K562 (cell line): Measurements from ENCODE around the gene HSPA1L. TPM values are rescaled to one million over a fixed set of nuclear protein-coding genes. Genes with fewer than 3 reads are reported as not detected.
A peak's percentile ranks its signal among the peaks of the same experiment; 100 is the strongest.

Experiments
- CREM ChIP-seq: IDR thresholded peaks from 2 replicates; pipeline ENCODE4 v1.6.1; 2014; ENCODE audit warnings: antibody characterized with exemption, low read depth
- CXXC5 ChIP-seq: fragments of 250-450 bp; sonication (Bioruptor Pico); IDR thresholded peaks from 2 replicates; pipeline ENCODE4 v1.8.0; 2022; ENCODE audit warnings: inconsistent platforms, mild to moderate bottlenecking, moderate library complexity
- DIDO1 ChIP-seq: fragments of 450-650 bp; IDR thresholded peaks from 2 replicates; pipeline ENCODE4 v1.6.1; 2016; ENCODE audit warnings: low read depth, missing biosample characterization, missing genetic modification characterization
- ESRRB ChIP-seq: fragments of 250-450 bp; sonication (Bioruptor Pico); IDR thresholded peaks from 2 replicates; pipeline ENCODE4 v1.5.0; 2020; ENCODE audit warnings: mild to moderate bottlenecking, moderate library complexity, borderline replicate concordance
- FIP1L1 ChIP-seq: fragments of 200-400 bp; formaldehyde crosslinking; IDR thresholded peaks from 2 replicates; pipeline ENCODE4 v1.6.1; 2018; ENCODE audit warnings: mild to moderate bottlenecking, low read depth, low read length; ENCODE audit not compliant: poor library complexity, severe bottlenecking
- HDAC3 ChIP-seq: fragments of 450-650 bp; IDR thresholded peaks from 2 replicates; pipeline ENCODE4 v1.6.1; 2018; ENCODE audit warnings: borderline replicate concordance, mild to moderate bottlenecking, moderate library complexity; ENCODE audit not compliant: partially characterized antibody
- ILK ChIP-seq: fragments of 450-650 bp; IDR thresholded peaks from 2 replicates; pipeline ENCODE4 v1.6.1; 2016; ENCODE audit warnings: missing genetic modification characterization, low read depth, mild to moderate bottlenecking, missing compliant biosample characterization, moderate library complexity, borderline replicate concordance
- KLF1 ChIP-seq: fragments of 450-650 bp; IDR thresholded peaks from 2 replicates; pipeline ENCODE4 v1.6.1; 2016; ENCODE audit warnings: missing genetic modification characterization, missing compliant biosample characterization
- KLF13 ChIP-seq: fragments of 450-650 bp; IDR thresholded peaks from 2 replicates; pipeline ENCODE4 v1.6.1; 2016; ENCODE audit warnings: missing genetic modification characterization, low read depth, mild to moderate bottlenecking, missing compliant biosample characterization, moderate library complexity, borderline replicate concordance
- KLF6 ChIP-seq: fragments of 250-450 bp; sonication (Bioruptor Pico); IDR thresholded peaks from 2 replicates; pipeline ENCODE4 v1.4.0; 2020; ENCODE audit warnings: mild to moderate bottlenecking, moderate library complexity, borderline replicate concordance
- NCOR1 ChIP-seq: fragments of 450-650 bp; IDR thresholded peaks from 2 replicates; pipeline ENCODE4 v1.6.1; 2016; ENCODE audit warnings: mild to moderate bottlenecking, moderate library complexity
- NFATC3 ChIP-seq: fragments of 450-650 bp; IDR thresholded peaks from 2 replicates; pipeline ENCODE4 v1.6.1; 2017; ENCODE audit warnings: mild to moderate bottlenecking
- NR1H2 ChIP-seq: sonication (generic); formaldehyde crosslinking; IDR thresholded peaks from 2 replicates; pipeline ENCODE4 v1.4.0; 2020; ENCODE audit warnings: mild to moderate bottlenecking, missing genetic modification reagents
- PRMT5 ChIP-seq: sonication (generic); formaldehyde crosslinking; IDR thresholded peaks from 2 replicates; pipeline ENCODE4 v1.5.0; 2020; ENCODE audit warnings: missing genetic modification reagents
- RBM15 ChIP-seq: fragments of 200-400 bp; formaldehyde crosslinking; IDR thresholded peaks from 2 replicates; pipeline ENCODE4 v1.6.1; 2018; ENCODE audit warnings: mild to moderate bottlenecking, low read length, moderate library complexity; ENCODE audit not compliant: insufficient read depth
- SMC3 ChIP-seq: conservative IDR thresholded peaks from 2 replicates; pipeline ENCODE4 v1.6.1; 2011; ENCODE audit warnings: low read depth, low read length, improper control_type of control experiment; ENCODE audit not compliant: insufficient read depth
- TSC22D4 ChIP-seq: fragments of 450-650 bp; IDR thresholded peaks from 2 replicates; pipeline ENCODE4 v1.6.1; 2016; ENCODE audit warnings: missing genetic modification characterization, missing biosample characterization, control low read depth
- U2AF2 ChIP-seq: fragments of 200-400 bp; formaldehyde crosslinking; optimal IDR thresholded peaks from 2 replicates; pipeline ENCODE3; 2017; ENCODE audit warnings: low read depth, mild to moderate bottlenecking, low read length
- ZC3H8 ChIP-seq: fragments of 450-650 bp; IDR thresholded peaks from 2 replicates; pipeline ENCODE4 v1.6.1; 2017
- ZKSCAN1 ChIP-seq: fragments of 150-350 bp; IDR thresholded peaks from 2 replicates; pipeline ENCODE4 v1.6.1; 2016; ENCODE audit warnings: low read depth, low read length
- ZKSCAN8 ChIP-seq: fragments of 200-800 bp; sonication (Bioruptor generic); IDR thresholded peaks from 2 replicates; pipeline ENCODE4 v1.6.1; 2016; ENCODE audit warnings: missing genetic modification characterization, missing compliant biosample characterization
- ZNF184 ChIP-seq: sonication (generic); formaldehyde crosslinking; IDR thresholded peaks from 2 replicates; pipeline ENCODE4 v1.5.0; 2020; ENCODE audit warnings: missing genetic modification reagents
- ZNF583 ChIP-seq: fragments of 250-450 bp; sonication (Bioruptor Pico); IDR thresholded peaks from 2 replicates; pipeline ENCODE4 v1.4.0; 2020
- ZNF75A ChIP-seq: fragments of 450-650 bp; formaldehyde crosslinking; IDR thresholded peaks from 2 replicates; pipeline ENCODE4 v1.4.0; 2020; ENCODE audit warnings: mild to moderate bottlenecking
- polyA plus RNA-seq, 8 experiments: library from polyadenylated mRNA; depleted of rRNA in 4 of 8; stranded (reverse) in 5 of 8; unstranded in 3 of 8; fragments of >200 nt; fragmentation: Nextera tagmentation in 2 of 8; fragmentation: Illumina TruSeq in 1 of 8; extraction: Ambion mirVana in 2 of 8; extraction: Trizol in 1 of 8; gene quantifications; 2 replicates each; pipeline versions ENCODE4 v1.2.1 to v1.2.3, GENCODE V29; 2011 to 2014; ENCODE audit warnings: inconsistent platforms in 1 of 8, missing spikeins in 1 of 8
- total RNA-seq, 7 experiments: library from RNA; depleted of rRNA in 6 of 7; stranded (reverse); fragments of >200 nt in 6 of 7; fragmentation: Illumina TruSeq in 2 of 7; extraction: Trizol in 2 of 7; gene quantifications; 2 replicates each; pipeline versions ENCODE4 v1.2.1 to v1.2.3, GENCODE V29; 2011 to 2021; ENCODE audit warnings: low replicate concordance in 1 of 7
- TF ChIP-seq, protein P1 (sequence below): sonication (generic); formaldehyde crosslinking; IDR thresholded peaks from 2 replicates; pipeline ENCODE4 v1.8.0; 2022; ENCODE audit warnings: mild to moderate bottlenecking, missing genetic modification reagents
- TF ChIP-seq, protein P2 (sequence below): fragments of 250-450 bp; sonication (Bioruptor Pico); IDR thresholded peaks from 2 replicates; pipeline ENCODE4 v1.8.0; 2022; ENCODE audit warnings: inconsistent platforms, mild to moderate bottlenecking, moderate library complexity, borderline replicate concordance
- TF ChIP-seq, protein P3 (sequence below), 3 experiments: fragments of 200-800 bp in 1 of 3; sonication (Bioruptor generic) in 1 of 3; sonication (generic) in 1 of 3; formaldehyde crosslinking in 1 of 3; IDR thresholded peaks; 2 replicates each; pipeline versions ENCODE4 v1.6.1 to v1.8.0; 2016 to 2022; ENCODE audit warnings: mild to moderate bottlenecking in 2 of 3, missing compliant biosample characterization in 2 of 3, missing genetic modification characterization in 2 of 3, missing genetic modification reagents in 1 of 3

The HSPA1L gene
- total and polyA plus RNA-seq, 9 of the 15 experiments (the other 6 are each of a cell fraction or from before 2014, with no cell fraction given), result 0.14 to 2.1 (median 1.3) TPM

DNA sequence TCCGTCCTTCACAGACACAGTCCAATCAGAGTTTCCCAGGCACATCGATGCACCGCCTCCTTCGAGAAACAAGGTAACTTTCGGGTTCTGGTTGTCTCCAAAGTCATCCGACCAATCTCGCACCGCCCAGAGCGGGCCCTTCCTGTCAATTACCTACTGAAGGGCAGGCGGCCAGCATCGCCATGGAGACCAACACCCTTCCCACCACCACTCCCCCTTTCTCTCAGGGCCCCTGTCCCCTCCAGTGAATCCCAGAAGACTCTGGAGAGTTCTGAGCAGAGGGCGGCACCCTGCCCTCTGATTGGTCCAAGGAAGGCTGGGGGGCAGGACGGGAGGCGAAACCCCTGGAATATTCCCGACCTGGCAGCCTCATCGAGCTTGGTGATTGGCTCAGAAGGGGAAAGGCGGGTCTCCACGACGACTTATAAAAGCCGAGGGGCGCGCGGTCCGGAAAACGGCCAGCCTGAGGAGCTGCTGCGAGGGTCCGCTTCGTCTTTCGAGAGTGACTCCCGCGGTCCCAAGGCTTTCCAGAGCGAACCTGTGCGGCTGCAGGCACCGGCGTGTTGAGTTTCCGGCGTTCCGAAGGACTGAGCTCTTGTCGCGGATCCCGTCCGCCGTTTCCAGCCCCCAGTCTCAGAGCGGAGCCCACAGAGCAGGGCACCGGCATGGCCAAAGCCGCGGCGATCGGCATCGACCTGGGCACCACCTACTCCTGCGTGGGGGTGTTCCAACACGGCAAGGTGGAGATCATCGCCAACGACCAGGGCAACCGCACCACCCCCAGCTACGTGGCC is 12.4 kb upstream of the HSPA1L start, which contains the start of gene HSPA1B (continued):
- TF ChIP-seq TSC22D4 (tag) (no peak), PRMT5 (CRISPR knock-in tag) (no peak), ZNF583 (CRISPR knock-in tag) (peak; percentile 94), FIP1L1 (peak; percentile 93), ZNF75A (CRISPR knock-in tag) (peak; percentile 57; the same call in 1 of the 2 replicates), SMC3 (peak; percentile 31; the same call in 1 of the 2 replicates), KLF13 (no peak; the same call in 1 of the 2 replicates), KLF6 (CRISPR knock-in tag) (peak; percentile 62; the same call in 1 of the 2 replicates), ZC3H8 (peak; percentile 74; the same call in 1 of the 2 replicates), ESRRB (no peak), DIDO1 (tag) (no peak), U2AF2 (no peak), ZNF184 (CRISPR knock-in tag) (no peak), NR1H2 (CRISPR knock-in tag) (0 out of 2 replicates have a peak, but pooled peaks have one; percentile 56), HDAC3 (no peak), KLF1 (tag) (peak; percentile 71), CREM (peak; percentile 74), NFATC3 (no peak), ZKSCAN1 (peak; percentile 71), RBM15 (no peak), CXXC5 (CRISPR knock-in tag) (peak; percentile 73), NCOR1 (no peak), ILK (tag) (no peak), ZKSCAN8 (CRISPR knock-in tag) (no peak)
- TF ChIP-seq, protein P1, sequence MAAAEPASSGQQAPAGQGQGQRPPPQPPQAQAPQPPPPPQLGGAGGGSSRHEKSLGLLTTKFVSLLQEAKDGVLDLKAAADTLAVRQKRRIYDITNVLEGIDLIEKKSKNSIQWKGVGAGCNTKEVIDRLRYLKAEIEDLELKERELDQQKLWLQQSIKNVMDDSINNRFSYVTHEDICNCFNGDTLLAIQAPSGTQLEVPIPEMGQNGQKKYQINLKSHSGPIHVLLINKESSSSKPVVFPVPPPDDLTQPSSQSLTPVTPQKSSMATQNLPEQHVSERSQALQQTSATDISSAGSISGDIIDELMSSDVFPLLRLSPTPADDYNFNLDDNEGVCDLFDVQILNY (CRISPR knock-in tag), result peak; percentile 89; the same call in 1 of the 2 replicates
- TF ChIP-seq, protein P2, sequence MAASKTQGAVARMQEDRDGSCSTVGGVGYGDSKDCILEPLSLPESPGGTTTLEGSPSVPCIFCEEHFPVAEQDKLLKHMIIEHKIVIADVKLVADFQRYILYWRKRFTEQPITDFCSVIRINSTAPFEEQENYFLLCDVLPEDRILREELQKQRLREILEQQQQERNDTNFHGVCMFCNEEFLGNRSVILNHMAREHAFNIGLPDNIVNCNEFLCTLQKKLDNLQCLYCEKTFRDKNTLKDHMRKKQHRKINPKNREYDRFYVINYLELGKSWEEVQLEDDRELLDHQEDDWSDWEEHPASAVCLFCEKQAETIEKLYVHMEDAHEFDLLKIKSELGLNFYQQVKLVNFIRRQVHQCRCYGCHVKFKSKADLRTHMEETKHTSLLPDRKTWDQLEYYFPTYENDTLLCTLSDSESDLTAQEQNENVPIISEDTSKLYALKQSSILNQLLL (CRISPR knock-in tag), result no peak
- TF ChIP-seq, protein P3, sequence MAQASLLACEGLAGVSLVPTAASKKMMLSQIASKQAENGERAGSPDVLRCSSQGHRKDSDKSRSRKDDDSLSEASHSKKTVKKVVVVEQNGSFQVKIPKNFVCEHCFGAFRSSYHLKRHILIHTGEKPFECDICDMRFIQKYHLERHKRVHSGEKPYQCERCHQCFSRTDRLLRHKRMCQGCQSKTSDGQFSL (CRISPR knock-in tag; IDR thresholded peaks at IDR 0.05), result peak; percentile 61
- TF ChIP-seq, protein P3 (tag; IDR thresholded peaks at IDR 0.05), result no peak
